Naive B cell (primary cell): ENCODE data around the gene ZNF423. TPM values are rescaled to one million over a fixed set of nuclear protein-coding genes. Genes with fewer than 3 reads are reported as not detected.

Source experiments
- ATAC-seq, 2 donors: fragments of 150-1000 bp; cut with Tn5 transposase; 2 replicates each; pipeline ENCODE4 v1.10.0; 2021; ENCODE audit warnings: low read depth in 2 of 2, mild to moderate bottlenecking in 2 of 2, moderate library complexity in 2 of 2
- DNase-seq: peaks from one replicate; pipeline ENCODE4 v3.0.0; 2022
- H3K27ac Mint-ChIP-seq, 6 donors: one replicate each; pipeline ENCODE4 v1.8.0; 2020 to 2022; ENCODE audit warnings: mild to moderate bottlenecking in 6 of 6, mixed read lengths in 6 of 6, moderate library complexity in 5 of 6, inconsistent platforms in 2 of 6
- H3K27me3 Mint-ChIP-seq, 3 donors: one replicate each; pipeline ENCODE4 v1.8.0; 2021 to 2022; ENCODE audit warnings: mixed read lengths in 3 of 3, mild to moderate bottlenecking in 1 of 3
- H3K36me3 Mint-ChIP-seq, 2 donors: one replicate each; pipeline ENCODE4 v1.8.0; 2020 to 2022; ENCODE audit warnings: mixed read lengths in 2 of 2, inconsistent platforms in 1 of 2, mild to moderate bottlenecking in 1 of 2
- H3K4me1 Mint-ChIP-seq, 3 donors: one replicate each; pipeline ENCODE4 v1.8.0; 2020 to 2022; ENCODE audit warnings: mixed read lengths in 3 of 3, inconsistent platforms in 1 of 3, mild to moderate bottlenecking in 1 of 3, moderate library complexity in 1 of 3
- H3K4me3 Mint-ChIP-seq, 8 donors: one replicate each; pipeline ENCODE4 v1.8.0; 2020 to 2022; ENCODE audit warnings: mild to moderate bottlenecking in 8 of 8, mixed read lengths in 8 of 8, moderate library complexity in 8 of 8, inconsistent platforms in 2 of 8
- H3K9me3 Mint-ChIP-seq, 7 donors: one replicate each; pipeline ENCODE4 v1.8.0; 2020 to 2022; ENCODE audit warnings: mixed read lengths in 7 of 7, mild to moderate bottlenecking in 5 of 7, inconsistent platforms in 2 of 7, moderate library complexity in 1 of 7
- polyA plus RNA-seq, 6 donors: library from polyadenylated mRNA; unstranded; fragments of 300-500 nt; fragmentation: Illumina TruSeq; gene quantifications; one replicate each; pipeline ENCODE4 v1.2.3, GENCODE V29; 2021; ENCODE audit warnings: low read depth in 6 of 6

The ZNF423 gene
- polyA plus RNA-seq, 6 donors from 2014 or later = not detected

- ATAC-seq (no peak), DNase-seq (no peak)
- Mint-ChIP-seq H3K36me3 (no peaks in the 10 kb centered on the region), H3K27ac (no peak overlapping the region), H3K4me1 (peaks cover 14 to 20% (median 16%) of the 10 kb centered on the region in 3 donors), H3K4me3 (no peak overlapping the region), H3K27me3 (peaks cover 5 to 25% (median 20%) of the 10 kb centered on the region in 3 donors), H3K9me3 (no peaks in the 10 kb centered on the region)
Measured at GRCh38 chr16:49498264-49498663, 357.6 kb downstream of the ZNF423 start.

- Mint-ChIP-seq H3K4me3 (no peak overlapping the region), H3K9me3 (no peaks in the 10 kb centered on the region), H3K36me3 (no peaks in the 10 kb centered on the region), H3K27ac (no peak overlapping the region), H3K4me1 (peaks cover 6 to 18% (median 8%) of the 10 kb centered on the region in 3 donors), H3K27me3 (peaks cover 5 to 31% (median 22%) of the 10 kb centered on the region in 3 donors)
- DNase-seq (no peak), ATAC-seq (no peak)
Measured at GRCh38 chr16:49497466-49497865, 358.4 kb downstream of the ZNF423 start.

DNA sequence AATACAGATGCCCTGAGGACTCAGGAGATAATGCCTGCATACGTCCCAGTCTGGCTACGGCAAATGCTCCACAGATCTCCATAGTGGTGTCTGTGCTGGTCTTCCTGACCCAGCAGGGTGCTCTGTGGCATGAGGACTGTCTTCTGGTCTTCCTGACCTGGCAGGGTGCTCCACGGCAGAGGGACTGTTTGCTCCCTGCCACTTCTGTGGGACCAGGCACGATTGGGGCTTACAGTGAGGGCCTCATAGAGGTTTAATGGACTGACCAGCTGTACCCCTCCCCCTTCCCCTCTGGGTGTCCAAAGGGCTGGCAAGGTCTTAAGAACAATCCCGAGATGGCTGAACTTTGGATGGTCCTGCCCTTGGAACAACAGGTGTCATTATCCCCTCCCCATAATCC is 359.3 kb downstream of the ZNF423 start:
- Mint-ChIP-seq H3K27ac (no peak overlapping the region), H3K27me3 (peaks cover 5 to 31% (median 22%) of the 10 kb centered on the region in 3 donors), H3K36me3 (no peaks in the 10 kb centered on the region), H3K4me3 (no peak overlapping the region), H3K9me3 (no peaks in the 10 kb centered on the region), H3K4me1 (peaks cover 0 to 12% (median 0%) of the 10 kb centered on the region in 3 donors)
- DNase-seq (no peak), ATAC-seq (no peak)

DNA sequence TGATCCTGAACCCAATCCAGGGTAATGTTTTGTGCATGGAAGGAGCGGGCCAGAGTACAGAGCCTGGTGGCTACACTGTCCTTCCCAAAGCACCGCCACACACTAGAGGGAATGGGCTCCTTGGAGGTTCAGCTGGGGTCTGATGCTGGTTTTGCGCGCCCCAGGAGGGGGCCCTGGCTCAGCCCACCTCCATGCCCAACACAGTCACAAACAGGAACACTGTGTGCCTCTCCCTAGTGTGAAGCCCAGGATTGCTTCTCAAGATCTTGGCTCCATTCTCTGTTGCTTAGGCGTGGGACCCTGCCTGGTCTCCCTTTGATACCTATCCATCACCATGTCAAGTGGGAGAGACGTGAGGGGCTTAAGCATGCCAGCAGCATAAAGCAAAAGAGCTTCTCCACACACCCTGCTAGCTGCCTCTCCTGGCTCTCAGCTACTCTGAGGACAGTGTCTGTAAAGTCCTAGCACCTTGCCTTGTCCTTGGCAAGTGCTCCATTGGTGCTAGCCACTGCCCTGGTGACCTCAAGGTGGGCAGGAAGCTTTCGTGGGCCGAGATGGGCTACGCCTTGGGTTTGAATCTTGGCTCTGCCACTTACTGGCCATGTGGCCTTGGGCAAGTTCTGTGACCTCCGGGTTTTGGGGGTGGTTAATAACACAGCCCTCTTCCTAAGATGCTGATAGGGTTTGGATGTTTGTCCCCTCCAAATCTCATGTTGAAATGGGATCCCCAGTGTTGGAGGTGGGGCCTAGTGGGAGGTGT is 360.1 kb downstream of the ZNF423 start:
- no peaks in the 10 kb centered on the region for H3K9me3 Mint-ChIP-seq
- ATAC-seq (no peak), DNase-seq (no peak)
- no peaks in the 10 kb centered on the region for H3K36me3 Mint-ChIP-seq
- no peak overlapping the region for H3K4me3 Mint-ChIP-seq
- H3K4me1 Mint-ChIP-seq = peaks cover 0 to 10% (median 2%) of the 10 kb centered on the region in 3 donors
- H3K27ac Mint-ChIP-seq = peak overlapping the region in 2 of 6 donors; percentile 28 to 59
- H3K27me3 Mint-ChIP-seq = peaks cover 5 to 31% (median 22%) of the 10 kb centered on the region in 3 donors

DNA sequence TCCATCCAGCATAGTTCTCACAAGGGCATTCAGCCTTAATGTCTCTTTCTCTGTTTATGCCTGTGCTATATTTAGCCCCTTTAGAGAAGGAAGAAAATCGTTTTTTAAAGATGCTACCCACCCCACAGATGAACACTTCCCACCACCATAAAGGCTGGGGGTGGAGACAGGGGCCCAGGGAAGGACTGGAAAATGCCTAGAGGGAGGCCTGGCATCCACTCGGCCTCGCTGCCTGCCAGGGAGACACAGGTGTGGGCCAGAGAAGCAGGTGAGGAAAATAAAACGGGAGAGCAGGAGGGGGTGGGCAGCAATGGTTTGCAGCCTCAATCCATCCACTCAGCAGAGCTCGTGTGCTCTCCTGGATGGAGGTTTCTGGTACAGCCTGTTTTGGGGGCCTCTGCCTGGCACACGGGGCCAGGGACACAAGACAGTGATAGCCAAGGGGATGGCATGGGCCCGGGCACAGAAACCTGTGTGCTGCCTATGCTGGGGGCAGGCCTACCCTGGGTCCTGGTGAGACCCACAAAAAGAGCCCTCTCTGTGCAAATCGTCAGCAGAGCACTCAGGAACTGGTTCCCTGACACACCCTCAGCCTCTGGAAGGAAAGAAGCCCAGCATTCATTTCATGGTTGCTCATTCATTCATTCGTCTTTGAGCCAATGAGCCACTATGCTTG is 360.9 kb downstream of the ZNF423 start:
- H3K4me3 Mint-ChIP-seq = peak overlapping the region in 1 of 8 donors; percentile 22
- no peaks in the 10 kb centered on the region for H3K36me3 Mint-ChIP-seq
- DNase-seq (no peak), ATAC-seq (no peak)
- no peak overlapping the region for H3K27ac Mint-ChIP-seq
- H3K27me3 Mint-ChIP-seq = peaks cover 5 to 34% (median 22%) of the 10 kb centered on the region in 3 donors
- peaks cover 0 to 10% (median 2%) of the 10 kb centered on the region in 3 donors for H3K4me1 Mint-ChIP-seq
- H3K9me3 Mint-ChIP-seq = no peaks in the 10 kb centered on the region

GRCh38 chr16:49494474-49494873 is 361.4 kb downstream of the ZNF423 start:
- no peak for ATAC-seq
- Mint-ChIP-seq H3K9me3 (no peaks in the 10 kb centered on the region), H3K27me3 (peaks cover 5 to 36% (median 22%) of the 10 kb centered on the region in 3 donors), H3K4me3 (peak overlapping the region in 2 of 8 donors; percentile 3 to 22), H3K4me1 (peaks cover 0 to 10% (median 2%) of the 10 kb centered on the region in 3 donors), H3K27ac (peak overlapping the region in 1 of 6 donors; percentile 22), H3K36me3 (no peaks in the 10 kb centered on the region)
- no peak for DNase-seq

GRCh38 chr16:49493836-49494235 is 362.1 kb downstream of the ZNF423 start:
- no peaks in the 10 kb centered on the region for H3K36me3 Mint-ChIP-seq
- ATAC-seq (no peak), DNase-seq (no peak)
- no peak overlapping the region for H3K27ac Mint-ChIP-seq
- H3K9me3 Mint-ChIP-seq = no peaks in the 10 kb centered on the region
- H3K27me3 Mint-ChIP-seq = peaks cover 5 to 36% (median 22%) of the 10 kb centered on the region in 3 donors
- H3K4me3 Mint-ChIP-seq = no peak overlapping the region
- peaks cover 0 to 10% (median 2%) of the 10 kb centered on the region in 3 donors for H3K4me1 Mint-ChIP-seq

- H3K27ac Mint-ChIP-seq = no peak overlapping the region
- peak overlapping the region in 1 of 8 donors; percentile 23 for H3K4me3 Mint-ChIP-seq
- DNase-seq (no peak), ATAC-seq (no peak)
- peaks cover 0 to 10% (median 2%) of the 10 kb centered on the region in 3 donors for H3K4me1 Mint-ChIP-seq
- no peaks in the 10 kb centered on the region for H3K36me3 Mint-ChIP-seq
- no peaks in the 10 kb centered on the region for H3K9me3 Mint-ChIP-seq
- H3K27me3 Mint-ChIP-seq = peaks cover 5 to 36% (median 22%) of the 10 kb centered on the region in 3 donors
Measured at GRCh38 chr16:49492896-49493626, 362.9 kb downstream of the ZNF423 start.

GRCh38 chr16:49491771-49492761 is 363.8 kb downstream of the ZNF423 start:
- Mint-ChIP-seq H3K4me3 (peak overlapping the region in 1 of 8 donors; percentile 23), H3K27me3 (peaks cover 5 to 28% (median 18%) of the 10 kb centered on the region in 3 donors), H3K36me3 (no peaks in the 10 kb centered on the region), H3K4me1 (peaks cover 0 to 10% (median 2%) of the 10 kb centered on the region in 3 donors), H3K27ac (no peak overlapping the region), H3K9me3 (no peaks in the 10 kb centered on the region)
- DNase-seq (no peak), ATAC-seq (peak; percentile 45 to 54)

- ATAC-seq (no peak), DNase-seq (no peak)
- peaks cover 0 to 10% (median 2%) of the 10 kb centered on the region in 3 donors for H3K4me1 Mint-ChIP-seq
- H3K27ac Mint-ChIP-seq = no peak overlapping the region
- H3K9me3 Mint-ChIP-seq = no peaks in the 10 kb centered on the region
- H3K36me3 Mint-ChIP-seq = no peaks in the 10 kb centered on the region
- H3K27me3 Mint-ChIP-seq = peaks cover 5 to 19% (median 12%) of the 10 kb centered on the region in 3 donors
- H3K4me3 Mint-ChIP-seq = no peak overlapping the region
Measured at GRCh38 chr16:49491106-49491670, 364.7 kb downstream of the ZNF423 start.

DNA sequence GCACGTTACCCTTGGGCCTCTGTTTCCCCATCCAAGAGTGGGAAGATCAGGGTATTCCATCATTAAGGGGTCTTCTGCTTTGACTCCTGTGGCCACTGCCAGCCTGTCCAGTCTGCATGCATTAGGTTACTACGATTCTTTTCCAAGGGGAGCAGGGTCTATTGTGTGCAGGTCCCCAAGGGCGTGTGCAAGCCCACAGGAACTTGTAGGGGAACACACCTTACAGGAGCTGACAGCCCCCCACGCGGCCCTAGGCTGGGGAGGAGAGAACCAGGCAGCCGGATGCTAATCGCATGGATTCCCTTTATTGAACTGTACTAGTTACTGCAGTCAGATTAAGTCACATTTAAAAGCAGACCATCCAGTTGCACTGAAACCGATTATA is 365.6 kb downstream of the ZNF423 start:
- H3K9me3 Mint-ChIP-seq = peaks cover 0 to 8% (median 0%) of the 10 kb centered on the region in 7 donors
- DNase-seq (no peak), ATAC-seq (no peak)
- peaks cover 0 to 10% (median 2%) of the 10 kb centered on the region in 3 donors for H3K4me1 Mint-ChIP-seq
- H3K36me3 Mint-ChIP-seq = no peaks in the 10 kb centered on the region
- peaks cover 5 to 14% (median 9%) of the 10 kb centered on the region in 3 donors for H3K27me3 Mint-ChIP-seq
- H3K27ac Mint-ChIP-seq = no peak overlapping the region
- H3K4me3 Mint-ChIP-seq = no peak overlapping the region

DNA sequence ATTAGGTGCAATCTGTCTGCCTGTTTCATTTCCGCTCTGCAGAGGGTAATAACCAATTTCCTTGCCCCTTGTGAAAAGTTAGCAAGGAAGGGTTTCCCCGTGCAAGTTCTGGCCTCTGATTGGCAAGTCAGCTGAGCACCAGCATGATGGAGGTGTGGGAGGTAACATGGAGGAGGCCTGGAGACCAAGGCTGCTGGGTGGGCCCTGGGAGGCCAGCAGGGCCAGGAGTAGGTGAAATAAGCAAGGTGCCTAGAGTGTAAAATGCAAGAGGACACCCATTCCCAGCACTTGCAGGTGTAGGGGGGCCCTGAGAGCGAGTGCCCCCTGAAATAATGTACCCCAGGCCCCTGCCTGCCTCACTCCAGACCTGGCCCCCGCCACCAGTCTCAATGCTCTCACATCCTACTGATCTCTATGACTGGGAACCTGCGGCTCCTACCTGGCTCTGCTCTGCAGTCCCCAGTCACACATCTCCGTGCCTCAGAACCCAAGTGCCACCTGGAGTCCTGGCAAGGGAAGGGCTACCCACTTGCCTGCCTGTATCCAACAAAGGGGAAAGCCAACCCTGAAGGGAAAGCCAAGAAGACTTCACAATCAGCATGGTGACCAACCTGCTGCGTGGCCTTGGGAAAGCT is 366.1 kb downstream of the ZNF423 start:
- no peaks in the 10 kb centered on the region for H3K36me3 Mint-ChIP-seq

More for the DNA sequence above, 366.1 kb downstream of the ZNF423 start:
- H3K4me1 Mint-ChIP-seq = peaks cover 0 to 8% (median 2%) of the 10 kb centered on the region in 3 donors
- no peak for DNase-seq
- H3K27ac Mint-ChIP-seq = peak overlapping the region in 1 of 6 donors; percentile 4
- no peak overlapping the region for H3K4me3 Mint-ChIP-seq
- H3K27me3 Mint-ChIP-seq = peaks cover 3 to 14% (median 9%) of the 10 kb centered on the region in 3 donors
- H3K9me3 Mint-ChIP-seq = peaks cover 0 to 8% (median 0%) of the 10 kb centered on the region in 7 donors
- no peak for ATAC-seq
